Mucosa of descending colon (tissue), 3 donors: ENCODE data around the gene SHB. TPM values are rescaled to one million over a fixed set of nuclear protein-coding genes. Genes with fewer than 3 reads are reported as not detected.

Source experiments
- ATAC-seq: fragments of 200-7000 bp; cut with Tn5 transposase; one replicate; pipeline ENCODE4 v1.9.1; 2020; ENCODE audit warnings: mild to moderate bottlenecking, moderate library complexity
- DNase-seq, 3 donors: peaks; one replicate each; pipeline ENCODE4 v3.0.0-alpha.2; 2020
- H3K36me3 ChIP-seq: fragments of 200-600 bp; one replicate; pipeline ENCODE4 v1.8.0; 2021; ENCODE audit warnings: low read depth, mild to moderate bottlenecking
- H3K4me1 ChIP-seq: fragments of 200-600 bp; one replicate; pipeline ENCODE4 v1.8.0; 2021; ENCODE audit warnings: low read depth, mild to moderate bottlenecking
- H3K4me3 ChIP-seq: fragments of 200-600 bp; one replicate; pipeline ENCODE4 v1.8.0; 2021; ENCODE audit warnings: mild to moderate bottlenecking
- H3K9me3 ChIP-seq: fragments of 200-600 bp; one replicate; pipeline ENCODE4 v1.8.0; 2021; ENCODE audit warnings: mild to moderate bottlenecking
- CTCF ChIP-seq: fragments of 200-600 bp; IDR thresholded peaks from one replicate; pipeline ENCODE4 v1.8.0; 2022; ENCODE audit warnings: antibody characterized with exemption, mild to moderate bottlenecking
- intact Hi-C, 2 donors: fragments of 100-400 bp; cut with DNase I in 1 of 2; cut with micrococcal nuclease in 1 of 2; formaldehyde crosslinking; loops; one replicate each; pipeline versions ENCODE4 v1.11.0 to v1.11.1; 2022; cut with DNase I, micrococcal nuclease
- total RNA-seq, 3 donors: library from RNA; stranded (reverse); fragmentation: NEBNext Ultra II Directional in 2 of 3; extraction: Animal tissue kit (Norgen Biotek cat#: 25700) in 2 of 3; gene quantifications; one replicate each; pipeline versions ENCODE4 v1.2.1 to v1.2.4, GENCODE V29; 2021 to 2023
- donor health status: DM: no; HTN: no; CAD: no; lungs with moderate emphysema.
- donor health status: DM: no; HTN: no; CAD: no.
- donor health status: DM: no; HTN: yes; CAD: no.

The SHB gene
- total RNA-seq, 3 donors from 2014 or later = 20.3 to 23.9 (median 20.6) TPM

DNA sequence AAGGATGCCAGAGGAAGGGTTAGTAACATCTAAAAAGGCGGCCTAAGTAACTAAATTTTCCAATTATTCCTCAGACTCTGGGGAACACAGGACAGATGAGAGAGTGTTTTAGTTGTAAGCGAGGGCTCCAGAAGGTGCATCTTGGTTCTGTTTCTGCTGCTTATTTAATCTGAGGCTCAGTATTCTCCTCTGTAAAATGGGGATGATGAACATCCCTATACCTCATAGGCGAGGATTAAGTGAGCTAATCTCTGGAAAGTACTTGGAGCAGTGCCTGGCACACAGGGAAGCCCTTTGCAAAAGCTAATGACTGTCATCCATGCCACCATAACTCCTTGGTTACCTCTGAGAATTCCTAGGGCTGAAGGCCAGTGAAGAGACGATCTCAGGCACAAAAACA, 59.0 kb downstream of the SHB start:
- Histone ChIP-seq H3K4me3 (no peak overlapping the region), H3K36me3 (no peaks in the 10 kb centered on the region), H3K9me3 (no peaks in the 10 kb centered on the region), H3K4me1 (no peaks in the 10 kb centered on the region)
- ATAC-seq (no peak), DNase-seq (no peak)
- intact Hi-C loops = no loop called here
- TF ChIP-seq CTCF = no peak

DNA sequence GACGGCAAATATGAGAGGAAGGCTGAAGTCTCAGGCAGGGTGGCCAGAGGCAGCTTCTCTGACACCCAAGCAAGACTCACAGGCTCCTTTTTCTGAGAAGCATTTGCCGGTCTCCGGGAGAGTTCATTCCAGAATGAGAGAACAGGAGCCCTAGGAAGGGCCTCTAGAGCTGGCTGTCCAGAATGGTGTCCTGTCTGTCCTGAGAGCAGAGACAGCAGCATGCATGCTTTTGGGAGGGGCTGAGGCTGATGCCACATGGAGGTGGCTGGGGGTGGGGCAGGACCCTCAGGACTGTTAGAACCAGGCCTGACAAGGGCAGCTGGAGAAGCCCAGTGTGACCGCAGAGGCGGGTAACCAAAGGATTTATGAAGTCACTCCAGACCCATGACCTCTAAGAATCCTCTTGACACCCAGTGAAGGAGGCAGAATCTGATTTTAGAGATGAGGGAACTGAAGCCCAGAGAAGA, 60.0 kb downstream of the SHB start:
- H3K4me3 ChIP-seq = no peak overlapping the region
- no peak for ATAC-seq
- intact Hi-C loops = no loop called here
- TF ChIP-seq CTCF = no peak
- no peaks in the 10 kb centered on the region for H3K4me1 ChIP-seq
- no peak for DNase-seq
- no peaks in the 10 kb centered on the region for H3K36me3 ChIP-seq
- no peaks in the 10 kb centered on the region for H3K9me3 ChIP-seq

- no peak for DNase-seq
- Histone ChIP-seq H3K4me1 (no peaks in the 10 kb centered on the region), H3K9me3 (no peaks in the 10 kb centered on the region), H3K36me3 (no peaks in the 10 kb centered on the region), H3K4me3 (no peak overlapping the region)
- TF ChIP-seq CTCF = no peak
- intact Hi-C loops = no loop called here
- ATAC-seq = peak; percentile 52
Measured at GRCh38 chr9:38008168-38009034, 60.6 kb downstream of the SHB start.

DNA sequence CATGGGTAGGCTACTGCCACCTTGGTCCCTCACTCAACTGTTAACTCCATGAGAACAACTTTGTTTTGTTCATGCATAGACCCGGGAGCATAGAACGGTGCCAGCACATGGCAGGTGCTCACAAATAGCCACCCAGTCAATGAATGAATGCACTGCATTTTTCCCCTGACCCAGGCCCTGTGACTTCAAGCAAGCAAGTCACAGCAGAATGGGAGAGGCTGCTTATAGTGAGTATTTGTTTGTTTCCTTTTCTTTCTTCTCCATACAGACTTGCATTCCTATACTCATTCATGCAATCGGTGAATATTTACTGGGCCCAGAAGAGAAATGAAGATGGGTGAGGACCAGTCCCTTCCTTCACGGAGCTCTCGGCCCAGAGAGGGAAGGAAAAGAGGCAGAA, 62.0 kb downstream of the SHB start:
- H3K9me3 ChIP-seq = no peaks in the 10 kb centered on the region
- ATAC-seq (no peak), DNase-seq (no peak)
- H3K4me3 ChIP-seq = no peak overlapping the region
- H3K4me1 ChIP-seq = no peaks in the 10 kb centered on the region
- no peak for TF ChIP-seq CTCF
- H3K36me3 ChIP-seq = no peaks in the 10 kb centered on the region
- intact Hi-C loops = no loop called here

GRCh38 chr9:38006163-38006562, 62.9 kb downstream of the SHB start:
- intact Hi-C loops = no loop called here
- Histone ChIP-seq H3K9me3 (no peaks in the 10 kb centered on the region), H3K36me3 (no peaks in the 10 kb centered on the region), H3K4me3 (no peak overlapping the region), H3K4me1 (no peaks in the 10 kb centered on the region)
- peak in 2 of 3 donors; percentile 46 to 56 for DNase-seq
- TF ChIP-seq CTCF = no peak
- peak; percentile 77 for ATAC-seq
